Diencephalon (tissue), 1 donor: ENCODE data around the gene FIGNL2. TPM values are rescaled to one million over a fixed set of nuclear protein-coding genes. Genes with fewer than 3 reads are reported as not detected.

Source experiments
- total RNA-seq: library from RNA; depleted of rRNA; stranded (reverse); fragments of >200 nt; gene quantifications from one replicate; pipeline ENCODE4 v1.2.3, GENCODE V29; 2014

FIGNL2 gene
- total RNA-seq = 1.2 TPM

GRCh38 chr12:51848326-51848727, at the start of gene FIGNL2:
Gene FIGNL2, minus strand, starts transcription at chr12:51848718. Its CDS starts 26,305 bp downstream, at chr12:51822413.

GRCh38 chr12:51887476-51888315, 39.2 kb upstream of the FIGNL2 start, which contains the start of gene ANKRD33:
Gene ANKRD33, plus strand, starts transcription at chr12:51888103. Its CDS starts 84 bp downstream, at chr12:51888187.

Other genes with a start within 250 kb of the FIGNL2 start
- not detected for gene ANKRD33, start 39.4 kb upstream of the FIGNL2 start, total RNA-seq
- 8.8 TPM for gene ACVRL1, start 58.8 kb upstream of the FIGNL2 start, total RNA-seq
- gene ACVR1B, start 103.0 kb upstream of the FIGNL2 start, total RNA-seq = 48.0 TPM
- 3.2 TPM for gene TAMALIN, start 158.2 kb upstream of the FIGNL2 start, total RNA-seq
- 11.1 TPM for gene NR4A1, start 202.7 kb upstream of the FIGNL2 start, total RNA-seq
- gene ATG101, start 221.3 kb upstream of the FIGNL2 start, total RNA-seq = 30.7 TPM
- gene SMIM41, start 231.0 kb upstream of the FIGNL2 start, total RNA-seq = not detected